Stimulated activated CD4-positive, alpha-beta T cell treated with anti-CD3 and anti-CD28 coated beads, Interleukin-12 subunit alpha, Interleukin-12 subunit beta, amount 100 ng/mL, for 48 hours (primary cell): Measurements from ENCODE around the gene FJX1.

ENCODE experiments used
- DNase-seq, 3 donors: peaks; one replicate each; pipeline ENCODE4 v3.0.0-alpha.2; 2020; ENCODE audit warnings: low read depth in 2 of 3, low spot score in 1 of 3

The FJX1 gene

GRCh38 chr11:35617687-35618496, at the start of gene FJX1:
Gene FJX1 (plus strand): TSS chr11:35618460. CDS start chr11:35618637, 177 bp downstream.
- no peak for DNase-seq

- DNase-seq, result no peak
These were observed 46.6 kb upstream of the FJX1 start for GRCh38 chr11:35571696-35572095.

- DNase-seq, result no peak
These were observed 38.5 kb upstream of the FJX1 start for GRCh38 chr11:35579557-35580396.

GRCh38 chr11:35580397-35580781, 37.9 kb upstream of the FJX1 start:
- no peak for DNase-seq

- no peak for DNase-seq
These were observed 36.2 kb upstream of the FJX1 start for GRCh38 chr11:35582033-35582432.

- DNase-seq, result no peak
These were observed 35.1 kb upstream of the FJX1 start for GRCh38 chr11:35583126-35583525.

- DNase-seq, result no peak
These were observed 34.4 kb upstream of the FJX1 start for GRCh38 chr11:35583843-35584242.

GRCh38 chr11:35584321-35584720, 33.9 kb upstream of the FJX1 start:
- no peak for DNase-seq

- DNase-seq, result no peak
These were observed 32.8 kb upstream of the FJX1 start for GRCh38 chr11:35585416-35585815.

- DNase-seq, result no peak
These were observed 32.0 kb upstream of the FJX1 start for GRCh38 chr11:35586222-35586621.

GRCh38 chr11:35587972-35588371, 30.3 kb upstream of the FJX1 start:
- no peak for DNase-seq

GRCh38 chr11:35588627-35589026, 29.6 kb upstream of the FJX1 start:
- no peak for DNase-seq

GRCh38 chr11:35589281-35589680, 29.0 kb upstream of the FJX1 start:
- DNase-seq, result no peak

- DNase-seq, result no peak
These were observed 27.8 kb upstream of the FJX1 start for GRCh38 chr11:35590412-35590811.

GRCh38 chr11:35593143-35593542, 25.1 kb upstream of the FJX1 start:
- DNase-seq, result no peak

- DNase-seq, result no peak
These were observed 23.6 kb upstream of the FJX1 start for GRCh38 chr11:35594680-35595079.

- DNase-seq, result no peak
These were observed 19.8 kb upstream of the FJX1 start for GRCh38 chr11:35598254-35599125.

- no peak for DNase-seq
These were observed 17.9 kb upstream of the FJX1 start for GRCh38 chr11:35600331-35600838.

- DNase-seq, result no peak
These were observed 16.0 kb upstream of the FJX1 start for GRCh38 chr11:35602160-35602793.

GRCh38 chr11:35602979-35603378, 15.3 kb upstream of the FJX1 start:
- DNase-seq, result no peak

GRCh38 chr11:35605706-35606105, 12.6 kb upstream of the FJX1 start:
- no peak for DNase-seq
